Measurements from ENCODE around the gene CCDC120.

The CCDC120 gene

GRCh38 chrX:49058794-49059193, at the start of gene CCDC120:
TSS of gene CCDC120 (plus strand) at chrX:49058999. CDS start at chrX:49062042, 3,043 bp downstream.
- no peak for DNase-seq

- DNase-seq = no peak
Measured at GRCh38 chrX:49019050-49019449, 39.7 kb upstream of the CCDC120 start.

GRCh38 chrX:49019599-49020249, 39.1 kb upstream of the CCDC120 start:
- no peak for DNase-seq

GRCh38 chrX:49029876-49030275, 28.9 kb upstream of the CCDC120 start:
- DNase-seq = no peak

- no peak for DNase-seq
Measured at GRCh38 chrX:49030283-49030682, 28.5 kb upstream of the CCDC120 start.

- no peak for DNase-seq
Measured at GRCh38 chrX:49037883-49038475, 20.8 kb upstream of the CCDC120 start.

- peak in 1 of 2 donors; percentile 48 for DNase-seq
Measured at GRCh38 chrX:49039598-49040375, 19.0 kb upstream of the CCDC120 start.

GRCh38 chrX:49040376-49040955, 18.3 kb upstream of the CCDC120 start:
- DNase-seq = no peak

- DNase-seq = no peak
Measured at GRCh38 chrX:49041744-49042580, 16.8 kb upstream of the CCDC120 start.

GRCh38 chrX:49042581-49043219, 16.1 kb upstream of the CCDC120 start:
- DNase-seq = no peak

GRCh38 chrX:49043220-49043986, 15.4 kb upstream of the CCDC120 start, which contains the start of gene TFE3:
TSS of gene TFE3 (minus strand) at chrX:49043357. CDS start at chrX:49043226, 131 bp downstream.
- DNase-seq = peak; percentile 96

GRCh38 chrX:49043987-49044281, 14.9 kb upstream of the CCDC120 start:
- no peak for DNase-seq

- DNase-seq = peak in 1 of 2 donors; percentile 5
Measured at GRCh38 chrX:49053223-49054072, 5.4 kb upstream of the CCDC120 start.

GRCh38 chrX:49054073-49054762, 4.6 kb upstream of the CCDC120 start:
- DNase-seq = no peak

- no peak for DNase-seq
Measured at GRCh38 chrX:49059201-49059600, 402 bp downstream of the CCDC120 start.

GRCh38 chrX:49059681-49060085, 884 bp downstream of the CCDC120 start:
- DNase-seq = no peak

- no peak for DNase-seq
Measured at GRCh38 chrX:49060914-49061313, 2.1 kb downstream of the CCDC120 start.

GRCh38 chrX:49061490-49061889, 2.7 kb downstream of the CCDC120 start:
- DNase-seq = no peak

- DNase-seq = no peak
Measured at GRCh38 chrX:49061916-49062315, 3.1 kb downstream of the CCDC120 start.

GRCh38 chrX:49063715-49064114, 4.9 kb downstream of the CCDC120 start:
- DNase-seq = no peak

All from hippocampal formation (tissue), 2 donors.